ENCODE results near the gene DAZAP1.
A peak's percentile ranks its signal among the peaks of the same experiment; 100 is the strongest.

The DAZAP1 gene

GRCh38 chr19:1377176-1377964 lies 30.0 kb upstream of the DAZAP1 start:
- DNase-seq (ENCODE audit: low spot score) = no peak

- DNase-seq (ENCODE audit: low spot score) = no peak
These were observed 29.2 kb upstream of the DAZAP1 start for GRCh38 chr19:1377965-1378785.

GRCh38 chr19:1379126-1379905 lies 28.1 kb upstream of the DAZAP1 start:
- no peak for DNase-seq (ENCODE audit: low spot score)

DNA sequence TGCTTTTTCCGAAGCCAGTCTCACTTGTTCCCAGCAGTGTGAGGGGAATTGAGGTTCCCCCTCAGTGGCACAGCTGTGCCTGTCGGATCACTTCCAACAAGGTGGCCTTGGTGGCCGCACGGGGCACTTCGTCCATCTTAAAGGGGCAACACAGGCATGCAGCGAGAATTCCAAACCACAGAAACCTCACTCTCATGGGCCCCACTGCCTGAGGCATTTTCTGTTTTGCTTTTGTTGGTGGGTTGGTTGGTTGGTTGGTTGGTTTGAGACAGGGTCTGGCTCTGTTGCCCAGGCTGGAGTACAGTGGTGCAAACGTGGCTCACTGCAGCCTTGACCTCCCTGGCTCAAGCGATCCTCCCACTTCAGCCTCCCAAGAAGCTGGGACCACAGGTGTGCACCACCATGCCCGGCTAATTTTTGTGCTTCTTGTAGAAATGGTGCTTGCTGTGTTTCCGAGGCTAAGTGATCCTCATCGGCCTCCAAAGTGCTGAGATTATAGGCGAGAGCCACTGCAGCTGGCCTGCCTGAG lies 27.4 kb upstream of the DAZAP1 start:
- DNase-seq (ENCODE audit: low spot score) = no peak

- no peak for DNase-seq (ENCODE audit: low spot score)
These were observed 25.1 kb upstream of the DAZAP1 start for GRCh38 chr19:1382250-1382649.

GRCh38 chr19:1383017-1383311 lies 24.4 kb upstream of the DAZAP1 start:
- no peak for DNase-seq (ENCODE audit: low spot score)

- peak; percentile 84 for DNase-seq (ENCODE audit: low spot score)
These were observed 23.9 kb upstream of the DAZAP1 start, which contains the start of gene NDUFS7 for GRCh38 chr19:1383312-1384084. Gene NDUFS7, plus strand, starts transcription at chr19:1383907. Its CDS starts 20 bp downstream, at chr19:1383927.

DNA sequence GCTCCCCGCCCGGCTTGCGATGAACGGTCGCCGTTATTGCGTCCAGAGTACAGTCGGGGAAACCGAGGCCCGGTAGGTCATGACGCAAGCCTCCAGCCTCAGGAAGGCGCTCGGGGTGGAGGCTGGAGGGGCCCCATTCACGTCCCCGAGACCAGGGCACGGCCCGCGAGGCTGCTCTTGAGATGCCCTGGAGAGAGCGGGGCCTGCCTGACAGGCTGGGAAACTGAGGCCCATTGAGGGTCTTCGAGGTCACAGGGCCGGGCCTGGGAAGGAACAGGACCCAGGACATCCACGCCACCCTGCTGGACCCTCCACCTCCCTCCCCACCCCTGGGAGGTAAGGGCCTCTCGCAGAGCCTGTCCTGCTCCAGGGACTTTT lies 23.3 kb upstream of the DAZAP1 start:
- DNase-seq (ENCODE audit: low spot score) = no peak

GRCh38 chr19:1384478-1385110 lies 22.8 kb upstream of the DAZAP1 start:
- no peak for DNase-seq (ENCODE audit: low spot score)

DNA sequence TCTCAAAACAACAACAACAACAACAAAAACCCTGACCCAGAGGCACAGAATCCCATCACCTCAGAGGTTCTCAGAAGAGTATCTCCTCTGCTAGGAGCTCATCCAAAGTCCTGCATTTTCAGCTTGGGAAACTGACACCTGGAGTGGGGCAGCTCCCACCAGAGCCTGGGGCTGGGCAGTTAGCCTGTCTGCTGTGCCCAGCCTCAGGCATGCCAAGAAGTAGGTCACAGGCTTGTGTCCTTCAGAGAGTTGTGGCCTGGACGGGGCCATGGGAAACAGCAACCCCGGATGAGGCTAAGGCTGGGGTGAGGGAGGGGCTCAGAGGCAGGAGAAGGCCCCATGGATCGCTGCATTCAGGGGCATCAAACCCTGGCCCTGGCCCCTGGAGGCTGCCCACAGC lies 21.6 kb upstream of the DAZAP1 start:
- no peak for DNase-seq (ENCODE audit: low spot score)

DNA sequence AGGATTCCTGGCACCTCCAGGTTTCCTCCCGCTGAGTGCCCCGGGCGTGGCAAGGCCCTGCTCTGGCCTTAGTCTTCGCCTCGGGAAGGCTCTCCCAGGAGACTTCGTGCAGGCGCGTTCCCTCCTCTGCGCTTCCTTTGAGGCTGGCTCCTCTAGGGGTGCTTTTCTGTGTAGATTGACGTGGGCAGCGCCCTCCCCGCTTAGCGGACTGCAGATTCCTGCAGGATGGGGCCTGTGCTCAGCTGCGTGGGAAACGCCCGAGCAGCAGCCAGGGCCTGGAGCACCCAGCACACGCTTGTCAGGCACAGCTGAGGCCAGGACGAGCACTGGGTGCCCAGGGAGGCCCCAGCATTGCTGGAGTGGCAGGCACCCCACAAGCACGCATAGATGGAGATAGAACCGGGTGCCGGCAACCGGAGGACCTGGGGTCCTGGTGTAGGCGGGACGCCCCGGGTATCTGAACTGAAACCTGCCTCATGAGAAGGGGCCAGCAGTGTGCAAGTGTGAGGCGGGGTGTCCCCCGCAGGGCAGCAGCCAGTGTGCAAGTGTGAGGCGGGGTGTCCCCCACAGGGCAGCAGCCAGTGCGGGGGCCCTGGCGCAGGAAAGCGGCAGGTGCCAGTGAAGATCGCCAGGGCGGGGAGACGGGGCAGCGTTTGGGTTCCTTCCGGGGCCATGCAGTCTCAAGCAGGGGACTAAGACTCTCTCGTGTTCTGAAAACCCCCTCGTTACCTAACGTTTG lies 20.3 kb upstream of the DAZAP1 start:
- DNase-seq (ENCODE audit: low spot score) = no peak

DNA sequence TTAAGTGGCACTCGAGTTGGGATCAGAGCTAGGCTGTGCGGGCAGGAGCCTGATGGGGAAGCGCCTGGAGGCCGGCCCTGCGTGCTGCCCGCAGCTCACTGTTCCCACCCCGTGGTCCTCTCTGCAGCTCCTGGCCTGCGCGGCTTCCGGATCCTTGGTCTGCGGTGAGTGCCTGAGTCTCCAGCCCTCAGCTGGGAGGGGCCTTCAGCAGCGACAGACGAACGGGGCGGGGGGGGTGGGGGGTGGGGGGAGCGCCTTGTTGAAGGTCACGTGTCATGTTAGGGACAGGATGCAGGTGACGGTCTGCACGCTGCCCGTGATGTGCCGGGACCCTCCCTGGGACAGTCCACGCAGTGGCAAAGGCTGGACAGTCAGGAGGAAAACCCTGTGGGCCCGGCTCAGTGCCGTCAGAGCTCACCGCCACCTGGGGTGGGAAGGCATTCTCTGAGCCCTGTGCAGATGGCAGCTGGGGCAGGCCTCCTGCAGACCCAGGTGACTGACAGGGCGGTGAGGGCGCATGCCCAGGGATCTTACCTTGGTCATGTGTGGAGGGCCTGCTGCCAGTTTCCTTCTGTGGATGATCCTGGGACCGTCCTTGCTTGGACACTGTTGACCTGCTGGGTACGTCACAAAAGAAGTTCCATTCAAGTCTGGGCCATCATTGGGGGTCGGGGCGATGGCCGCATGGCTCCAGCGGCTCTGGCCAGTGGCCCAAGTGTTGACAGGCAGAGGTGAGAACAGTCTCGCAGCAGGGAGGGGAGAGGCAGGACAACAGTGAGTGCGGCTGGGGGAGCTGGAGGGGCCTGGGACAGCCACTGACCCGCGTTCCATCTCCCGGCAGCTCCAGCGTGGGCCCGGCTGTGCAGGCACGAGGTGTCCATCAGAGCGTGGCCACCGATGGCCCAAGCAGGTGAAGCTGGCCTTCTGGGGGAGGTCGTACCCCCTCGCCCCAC lies 19.4 kb upstream of the DAZAP1 start:
- no peak for DNase-seq (ENCODE audit: low spot score)

- DNase-seq (ENCODE audit: low spot score) = no peak
These were observed 18.8 kb upstream of the DAZAP1 start for GRCh38 chr19:1388637-1389026.

DNA sequence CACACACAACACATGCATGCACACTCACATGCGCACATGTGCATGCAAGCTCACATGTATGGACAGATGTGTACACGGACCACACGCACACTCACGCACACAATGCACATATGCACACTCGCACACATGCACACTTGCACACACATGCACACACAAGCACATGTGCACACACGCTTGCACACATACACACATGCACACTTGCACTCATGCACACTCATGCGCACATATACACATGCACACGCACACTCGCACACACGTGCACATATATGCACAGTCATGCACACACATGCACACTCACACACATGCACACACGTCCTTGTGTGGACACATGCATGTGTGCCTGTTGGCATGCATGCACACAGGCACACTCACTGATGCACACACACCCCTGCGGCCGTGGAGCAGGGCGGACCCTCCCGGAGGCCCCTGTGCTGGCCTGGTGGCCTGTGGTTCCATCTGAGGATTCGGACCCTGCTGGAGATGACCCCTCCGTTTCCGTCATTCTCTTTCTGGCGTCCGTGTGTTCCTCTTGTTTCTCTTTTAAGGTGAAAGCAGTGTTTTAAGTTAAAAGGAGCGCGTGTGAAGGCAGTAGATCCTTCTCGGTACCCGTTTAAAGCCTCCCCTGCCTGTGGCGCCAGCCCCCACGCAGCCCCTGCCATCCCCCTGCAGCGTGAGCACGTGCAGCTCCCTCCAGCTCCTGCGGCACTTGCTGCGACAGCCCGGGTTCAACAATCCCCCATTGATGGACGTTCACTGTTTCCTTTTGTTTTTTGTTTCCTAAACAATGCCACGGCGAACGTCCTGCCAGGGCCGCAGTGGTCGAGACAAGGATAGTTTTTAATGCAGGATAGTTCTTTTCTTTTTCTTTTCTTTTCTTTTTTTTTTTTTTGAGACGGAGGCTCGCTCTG lies 18.1 kb upstream of the DAZAP1 start:
- DNase-seq (ENCODE audit: low spot score) = no peak

GRCh38 chr19:1390890-1391423 lies 16.4 kb upstream of the DAZAP1 start:
- no peak for DNase-seq (ENCODE audit: low spot score)

- DNase-seq (ENCODE audit: low spot score) = no peak
These were observed 15.0 kb upstream of the DAZAP1 start for GRCh38 chr19:1392407-1392806.

- no peak for DNase-seq (ENCODE audit: low spot score)
These were observed 14.4 kb upstream of the DAZAP1 start for GRCh38 chr19:1392939-1393530.

DNA sequence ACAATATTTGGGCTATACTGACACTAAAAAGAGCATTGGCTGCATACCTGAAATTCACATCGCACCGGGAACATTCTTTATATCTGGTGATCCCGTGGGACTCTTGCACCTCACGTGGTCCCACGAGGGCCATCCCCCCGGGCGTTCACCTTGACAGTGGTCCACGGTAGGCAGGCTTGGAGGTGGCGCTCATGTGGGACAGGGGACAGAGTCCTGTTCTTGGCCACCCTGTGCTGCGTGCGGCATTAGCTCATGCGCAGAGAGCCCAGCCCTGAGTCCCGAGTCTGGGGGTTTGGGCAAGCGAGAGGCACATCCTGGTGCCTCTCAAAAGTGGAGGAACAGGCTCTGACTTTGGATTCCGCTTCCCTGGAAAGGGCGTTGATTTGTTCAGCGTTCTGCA lies 13.5 kb upstream of the DAZAP1 start:
- no peak for DNase-seq (ENCODE audit: low spot score)

All from iPS-NIHi11 (cell line).